GM21786 (cell line): ENCODE measurements around the gene PRKD2.

Source experiments
- ATAC-seq: cut with Tn5 transposase; IDR thresholded peaks from one replicate; pipeline ENCODE4 v1.9.1; 2021; ENCODE audit not compliant: unreplicated experiment

The PRKD2 gene

DNA sequence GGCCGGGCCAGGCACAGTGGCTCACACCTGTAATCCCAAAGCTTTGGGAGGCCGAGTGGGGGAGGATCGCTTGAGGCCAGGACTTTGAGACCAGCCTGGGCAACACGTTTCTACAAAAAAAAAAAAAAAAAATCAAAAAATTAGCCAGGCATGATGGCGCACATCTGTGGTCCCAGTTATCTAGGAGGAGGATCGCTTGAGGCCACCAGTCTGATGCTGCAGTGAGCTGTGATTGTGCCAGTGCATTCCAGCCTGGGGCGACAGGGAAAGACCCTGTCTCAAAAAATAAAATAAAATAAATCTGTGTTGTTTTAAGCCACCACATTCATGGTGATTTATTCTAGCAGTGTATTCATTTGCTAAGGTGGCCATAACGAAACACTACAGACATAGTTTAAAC is 51.8 kb downstream of the PRKD2 start:
- ATAC-seq = no peak

DNA sequence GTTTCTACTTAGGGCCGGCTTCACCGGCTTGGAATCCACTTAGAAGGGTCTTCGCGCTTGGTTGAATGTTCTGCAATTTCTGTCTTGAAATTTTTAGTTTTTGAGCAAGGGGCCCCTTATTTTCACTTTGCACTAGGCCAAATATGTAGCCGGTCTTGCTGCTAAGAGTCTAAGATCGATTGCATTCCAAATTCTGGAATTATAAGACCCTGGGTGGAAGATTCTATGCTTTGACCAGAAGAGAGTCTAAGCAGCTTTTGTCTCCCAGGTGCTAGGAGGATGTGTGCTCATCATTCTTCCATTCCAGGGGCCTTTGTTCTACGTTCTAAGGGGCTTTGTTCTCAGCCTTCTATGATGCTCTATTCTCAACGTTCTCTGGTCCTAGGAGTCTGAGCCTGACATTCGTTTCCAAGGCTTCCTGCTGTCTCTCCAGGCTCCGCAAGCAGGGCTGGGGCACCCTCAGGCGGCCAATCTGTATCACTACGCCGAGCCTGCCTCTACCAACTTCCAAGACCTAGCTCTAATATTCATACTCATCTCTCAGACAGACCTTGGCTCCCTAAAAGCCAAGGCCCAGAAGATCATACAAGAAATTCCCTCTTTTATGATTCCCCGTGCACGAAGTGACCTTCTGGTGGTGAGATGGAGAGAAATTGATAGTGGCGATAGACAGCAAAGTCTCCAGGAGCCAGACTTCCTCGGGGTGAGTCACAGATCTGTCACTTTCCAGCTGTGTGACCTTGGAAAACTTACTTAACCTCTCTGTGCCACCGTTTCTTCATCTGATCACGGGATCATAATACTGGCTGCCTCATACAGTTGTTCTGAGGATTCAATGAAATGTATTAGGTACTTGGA is 55.0 kb downstream of the PRKD2 start:
- ATAC-seq = no peak

DNA sequence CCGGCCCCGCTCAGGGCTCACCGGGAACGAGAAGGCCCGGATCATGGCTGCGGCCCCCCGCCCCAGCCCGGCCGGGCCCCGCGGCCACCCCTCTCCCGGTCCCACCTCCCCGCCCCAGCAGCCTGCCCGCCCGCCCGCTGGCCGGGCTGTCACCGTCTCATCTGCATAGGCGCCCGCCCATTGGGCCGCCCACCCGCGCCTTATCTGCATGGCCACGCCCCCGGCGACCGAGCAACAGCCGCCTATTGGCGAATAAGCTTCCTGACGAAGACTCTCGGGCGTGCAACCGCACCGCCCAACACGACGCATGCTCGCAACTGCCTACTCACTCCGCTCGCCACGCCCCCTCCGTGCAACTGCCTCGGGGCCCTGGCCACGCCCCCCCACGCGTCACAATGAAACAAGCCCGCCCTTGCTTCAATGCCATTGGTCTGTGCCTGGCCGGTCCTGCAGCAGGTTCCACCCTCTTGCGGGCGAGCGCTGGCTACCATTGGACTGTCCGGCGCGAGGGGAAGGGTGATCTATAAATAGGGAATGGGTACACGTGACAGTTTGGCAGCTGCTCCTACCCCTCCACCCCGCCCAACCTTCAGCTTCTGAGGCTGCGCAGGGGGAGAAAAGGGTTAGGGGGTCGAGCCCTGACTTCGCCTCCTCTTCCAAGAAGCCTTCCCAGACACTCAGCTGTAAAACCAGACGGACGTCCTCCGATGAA is 55.7 kb downstream of the PRKD2 start, which contains the start of gene DACT3:
Gene DACT3 (minus strand): TSS at position 163 of the 712 bp plus-strand sequence. CDS start 118 bp downstream, at position 45.
- peak; percentile 87 for ATAC-seq

DNA sequence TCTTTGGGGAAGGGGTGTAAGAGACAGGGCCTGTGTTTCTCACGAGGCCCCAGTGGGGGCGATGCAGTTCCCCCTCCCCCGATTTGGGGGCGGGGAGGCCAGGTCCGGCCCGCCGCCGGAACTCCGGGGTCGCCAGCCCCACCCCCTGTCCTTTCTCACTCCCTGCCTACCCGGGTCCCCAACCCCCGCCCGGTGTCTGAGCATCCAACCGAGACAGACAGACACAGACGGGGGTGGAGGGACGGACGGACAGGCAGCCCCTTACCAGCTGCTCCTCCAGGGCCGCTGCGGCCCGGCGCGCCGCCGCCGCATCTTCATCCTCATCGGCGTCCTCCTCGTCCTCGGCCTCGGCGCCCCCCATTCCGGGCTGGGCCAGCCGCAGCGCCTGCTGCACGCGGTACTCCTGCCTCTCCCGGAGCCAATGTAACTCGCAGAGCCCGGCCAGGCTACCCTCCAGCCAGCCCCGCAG is 56.3 kb downstream of the PRKD2 start:
- no peak for ATAC-seq

DNA sequence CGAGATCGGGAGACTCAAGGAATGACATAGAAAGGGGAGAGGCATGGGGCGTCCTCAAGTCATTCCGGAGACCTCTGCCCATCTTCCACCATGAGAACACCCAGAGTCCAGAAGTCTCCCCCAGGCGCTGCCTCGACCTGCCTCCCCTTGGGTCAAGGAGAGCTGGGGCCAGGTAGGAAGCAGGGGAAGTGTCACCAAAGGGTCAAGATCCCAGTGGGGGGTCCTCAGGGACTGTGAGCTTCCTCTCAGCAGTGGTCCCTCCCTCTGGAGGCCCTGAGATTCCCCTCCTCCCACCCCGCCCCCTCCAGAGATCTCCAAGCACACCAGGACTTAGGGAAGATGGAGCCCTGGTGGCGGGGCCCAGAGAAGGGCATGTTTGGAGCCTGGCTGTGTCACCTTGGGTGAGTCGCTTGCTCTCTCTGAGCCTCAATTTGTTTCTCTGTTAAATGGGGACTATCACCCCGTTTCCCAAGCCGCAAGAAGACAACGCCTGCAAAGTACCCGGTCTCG is 56.9 kb downstream of the PRKD2 start:
- no peak for ATAC-seq

DNA sequence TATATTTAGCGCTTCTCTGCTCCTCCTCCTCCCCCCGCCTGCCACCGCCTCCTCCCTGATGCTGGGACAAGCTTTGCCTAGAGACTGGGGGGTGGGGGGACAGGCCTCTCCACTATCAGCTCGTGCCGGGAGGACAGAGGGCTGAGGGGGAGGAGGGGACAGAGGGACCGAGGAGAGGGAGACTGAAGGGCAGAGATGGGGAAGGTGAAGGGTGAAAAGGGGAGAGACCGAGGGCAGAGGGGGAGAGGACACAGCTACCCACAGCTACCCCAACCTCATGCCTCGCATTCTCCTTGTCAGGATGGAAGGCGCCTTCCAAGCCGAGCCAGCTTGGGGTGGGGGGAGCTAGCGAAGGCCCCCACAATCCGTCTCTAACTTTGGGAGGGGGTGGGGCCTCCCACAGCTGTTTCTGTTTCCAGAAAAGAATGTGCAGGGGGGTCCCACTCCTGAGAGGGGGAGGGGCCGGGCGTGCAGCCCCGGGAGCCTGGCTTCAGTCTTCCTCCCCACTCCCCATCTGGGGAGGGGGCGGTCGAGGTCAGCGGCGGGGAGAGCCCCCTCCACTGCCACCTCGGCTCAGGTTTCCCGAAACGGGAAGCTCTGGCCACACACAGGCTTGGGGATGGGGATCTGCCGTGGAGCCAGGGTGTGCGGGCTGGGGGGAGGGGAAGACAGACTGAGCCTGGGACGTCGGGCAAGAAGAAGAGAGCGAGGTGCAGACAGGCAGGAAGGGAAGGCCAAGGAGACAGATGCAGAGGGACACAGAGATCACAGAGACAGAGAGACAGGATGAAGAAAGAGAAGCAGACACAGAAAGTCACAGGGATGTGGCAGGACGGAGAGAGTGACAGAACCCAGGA is 57.5 kb downstream of the PRKD2 start:
- ATAC-seq = no peak

DNA sequence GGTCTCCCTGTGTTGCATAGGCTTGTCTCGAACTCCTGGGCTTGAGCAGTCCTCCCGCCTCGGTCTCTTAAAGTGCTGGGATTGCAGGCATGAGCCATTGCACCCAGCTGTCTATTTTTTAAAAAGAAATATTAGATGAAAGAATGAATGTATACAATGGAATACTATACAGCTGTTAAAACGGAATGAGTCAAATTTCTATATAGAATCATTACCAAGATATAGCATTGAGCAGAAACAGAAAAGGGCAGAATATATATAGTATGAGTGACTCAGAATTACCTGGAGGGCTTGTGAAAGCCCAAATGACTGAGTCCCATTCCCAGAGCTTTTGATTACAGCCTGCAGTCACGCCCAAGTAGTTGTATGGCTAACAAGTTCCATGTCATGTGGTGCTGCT is 60.4 kb downstream of the PRKD2 start:
- no peak for ATAC-seq

DNA sequence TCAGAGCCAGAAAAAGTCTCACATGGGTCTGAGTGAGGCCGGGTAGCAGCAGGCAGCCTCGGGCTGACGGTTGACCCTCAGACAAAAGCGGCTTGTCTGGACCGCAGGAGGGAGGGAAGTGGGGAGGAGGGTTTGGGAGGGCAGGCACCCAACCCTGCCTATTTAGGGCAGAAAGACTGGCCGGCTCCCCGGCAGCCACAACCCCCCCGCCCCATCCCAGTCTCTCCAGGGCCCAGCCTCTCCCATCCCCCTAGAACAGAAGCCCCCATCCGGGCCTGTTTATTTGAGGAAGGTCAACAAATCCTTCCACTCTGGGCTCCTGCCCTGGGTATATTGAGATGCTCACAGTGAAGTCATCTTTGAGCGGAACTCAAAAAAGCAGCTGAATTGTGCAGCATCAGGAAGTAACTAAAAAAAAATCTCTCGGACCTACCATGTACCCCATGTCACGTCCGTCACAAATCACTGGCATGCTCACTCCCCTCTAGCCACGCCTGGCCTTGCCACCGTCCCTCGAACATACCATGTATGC is 62.2 kb downstream of the PRKD2 start:
- ATAC-seq = no peak

DNA sequence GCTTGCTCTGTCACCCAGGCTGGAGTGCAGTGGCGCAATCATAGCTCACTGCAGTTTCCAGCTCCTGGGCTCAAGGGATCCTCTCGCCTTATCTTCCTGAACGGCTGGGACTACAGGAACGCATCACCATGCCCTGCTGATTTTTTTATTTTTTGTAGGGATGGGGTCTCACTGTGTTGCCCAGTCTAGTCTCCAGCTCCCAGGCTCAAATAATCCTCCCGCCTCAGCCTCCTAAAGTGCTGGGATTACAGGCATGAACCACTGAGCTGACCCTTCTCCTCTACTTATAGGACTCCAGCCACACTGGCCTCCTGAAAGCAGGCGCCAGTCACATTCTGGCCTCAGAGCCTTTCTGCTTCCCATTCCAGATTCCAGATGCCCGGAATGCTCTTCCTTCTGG is 66.5 kb downstream of the PRKD2 start:
- no peak for ATAC-seq

DNA sequence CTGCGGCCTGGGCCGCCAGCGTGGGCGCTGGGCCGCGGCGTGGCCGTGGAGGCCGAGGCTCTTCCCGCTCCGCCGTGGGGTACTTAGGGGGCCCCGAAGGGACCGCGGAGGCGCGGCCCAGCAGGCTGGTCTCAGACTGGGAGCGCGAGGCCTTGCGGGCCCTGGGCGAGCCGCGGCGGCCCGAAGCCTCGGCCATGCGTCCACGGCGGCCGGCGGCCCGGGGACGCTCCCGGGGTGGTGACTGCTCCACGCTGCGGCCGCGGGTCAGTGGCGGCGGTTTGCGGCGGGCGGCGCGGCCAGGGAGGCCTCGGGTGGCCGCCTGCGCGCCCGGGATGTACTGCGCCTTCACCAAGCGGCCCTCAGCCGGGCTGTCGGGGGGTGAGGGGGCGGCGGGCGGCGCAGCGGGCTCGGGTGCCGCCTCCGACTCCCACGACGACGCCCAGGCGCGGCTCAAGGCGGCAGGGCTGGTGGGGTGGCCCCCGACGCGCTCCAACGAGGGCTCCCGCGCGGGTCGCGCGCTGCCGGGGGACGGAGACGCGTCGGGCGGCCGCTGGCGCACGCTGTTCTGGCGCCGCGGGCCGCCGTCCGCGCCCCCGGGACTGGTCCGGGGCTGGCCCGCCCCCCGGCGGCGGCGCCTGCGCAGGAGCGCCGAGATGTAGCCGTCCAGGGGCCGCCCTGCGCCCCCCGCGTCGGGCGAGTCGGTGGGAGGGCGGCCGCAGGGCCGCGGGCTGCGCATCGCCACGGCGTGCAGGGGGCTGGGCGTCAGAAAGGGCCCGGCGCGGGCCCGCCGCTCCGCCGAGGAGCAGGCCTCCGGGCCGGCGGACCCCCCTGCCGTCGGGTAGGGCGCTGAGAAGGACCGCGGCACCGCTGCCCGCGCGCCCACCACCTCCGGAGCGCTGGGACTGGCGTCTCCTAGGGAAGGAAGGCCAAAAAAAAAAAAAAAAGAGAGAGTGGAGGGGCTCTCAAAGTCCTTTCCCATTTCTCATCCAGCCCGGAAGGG is 67.7 kb downstream of the PRKD2 start:
- no peak for ATAC-seq

DNA sequence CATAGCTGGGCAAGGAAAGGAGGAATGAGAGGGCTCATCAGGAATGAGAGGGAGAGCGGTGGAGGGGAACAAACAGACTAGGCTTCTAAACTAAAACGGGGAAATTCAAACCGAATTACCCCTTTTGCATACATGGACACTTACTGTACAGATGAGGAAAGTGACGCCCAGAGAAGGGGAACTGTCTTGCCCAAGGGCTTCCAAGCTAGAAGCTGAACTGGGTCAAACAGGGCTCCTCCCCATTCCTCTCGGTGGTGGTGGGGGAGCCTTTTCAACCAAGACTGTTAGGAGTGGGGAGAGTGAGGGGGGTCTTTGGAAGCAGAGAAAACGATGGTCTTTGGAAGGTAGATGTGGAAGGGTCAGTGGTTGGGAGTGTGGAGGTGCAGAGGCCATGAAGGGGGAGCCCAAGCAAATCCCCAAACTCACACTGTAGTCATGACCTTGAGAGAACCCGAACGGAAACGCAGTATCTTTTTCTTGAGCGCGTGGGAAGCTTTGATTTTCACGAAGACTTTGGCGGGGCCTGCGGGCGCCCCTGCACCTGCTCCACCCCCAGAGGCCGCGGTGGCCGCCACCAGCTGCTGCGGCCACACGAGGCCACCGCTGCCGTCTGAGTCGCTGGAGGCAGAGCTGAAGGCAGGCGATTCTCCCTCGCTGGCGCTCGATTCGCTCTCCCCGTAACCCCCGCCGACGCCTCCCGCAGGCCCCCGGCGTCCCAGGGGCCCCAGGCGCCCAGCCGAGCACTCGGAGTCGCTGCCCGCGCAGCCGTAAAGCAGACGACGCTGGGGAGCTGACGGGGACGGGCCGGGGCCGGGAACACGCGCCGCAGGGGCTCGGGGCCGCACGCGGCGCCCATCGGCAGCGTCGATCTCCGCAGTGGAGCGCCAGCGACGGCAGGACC is 68.6 kb downstream of the PRKD2 start:
- no peak for ATAC-seq

DNA sequence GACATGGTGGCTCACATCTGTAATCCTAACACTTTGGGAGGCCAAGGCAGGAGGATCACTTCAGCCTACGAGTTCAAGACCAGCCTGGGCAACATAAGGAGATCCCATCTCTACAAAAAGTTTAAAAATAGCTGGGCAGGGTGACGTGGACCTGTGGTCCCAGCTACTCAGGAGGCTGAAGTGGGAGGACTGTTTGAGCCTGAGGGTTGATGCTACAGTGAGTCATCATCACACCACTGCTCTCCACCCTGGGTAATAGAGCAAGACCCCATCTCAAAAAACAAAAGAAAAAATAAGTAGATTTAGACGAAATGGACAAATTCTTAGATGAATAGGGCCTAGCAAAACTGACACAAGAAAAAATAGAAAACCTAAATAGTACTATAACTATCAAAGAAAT is 70.5 kb downstream of the PRKD2 start:
- no peak for ATAC-seq

DNA sequence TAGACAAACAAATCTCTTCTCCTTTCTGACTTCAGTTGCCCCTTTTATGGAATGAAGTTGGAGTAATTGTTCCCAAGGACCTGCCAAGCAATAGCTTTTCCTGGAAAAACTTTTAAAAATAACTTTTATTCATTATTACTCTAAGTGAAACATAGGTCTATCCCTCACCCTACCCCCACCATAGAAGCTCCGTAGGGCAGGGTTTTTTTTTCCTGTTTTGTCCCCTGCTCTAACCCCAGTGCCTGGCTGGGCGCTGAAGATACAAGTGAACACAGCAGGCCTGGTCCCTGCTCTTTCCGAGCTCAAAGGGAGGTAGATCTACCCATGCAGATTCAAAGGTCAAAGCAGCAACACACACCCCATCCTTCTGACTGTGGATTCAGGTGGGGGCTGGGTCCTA is 72.2 kb downstream of the PRKD2 start:
- no peak for ATAC-seq

DNA sequence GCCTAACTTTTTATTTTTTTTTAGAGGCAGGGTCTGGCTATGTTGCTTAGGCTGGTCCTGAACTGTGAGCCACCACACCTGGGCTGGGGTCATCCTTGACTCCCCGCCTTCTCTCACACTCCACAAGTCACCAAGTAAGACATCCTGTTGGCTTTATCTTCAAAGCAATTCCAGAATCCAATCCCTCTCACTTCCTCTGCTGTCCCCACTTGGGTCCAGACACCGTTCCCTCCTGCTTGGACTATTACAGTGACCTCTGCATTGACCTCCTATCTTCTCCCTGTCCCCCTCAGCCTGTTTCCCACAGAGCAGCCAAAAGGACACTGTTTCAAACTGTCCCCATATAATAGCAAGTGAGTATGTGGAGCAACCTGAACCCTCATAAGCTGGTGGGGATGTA is 76.3 kb downstream of the PRKD2 start:
- no peak for ATAC-seq

DNA sequence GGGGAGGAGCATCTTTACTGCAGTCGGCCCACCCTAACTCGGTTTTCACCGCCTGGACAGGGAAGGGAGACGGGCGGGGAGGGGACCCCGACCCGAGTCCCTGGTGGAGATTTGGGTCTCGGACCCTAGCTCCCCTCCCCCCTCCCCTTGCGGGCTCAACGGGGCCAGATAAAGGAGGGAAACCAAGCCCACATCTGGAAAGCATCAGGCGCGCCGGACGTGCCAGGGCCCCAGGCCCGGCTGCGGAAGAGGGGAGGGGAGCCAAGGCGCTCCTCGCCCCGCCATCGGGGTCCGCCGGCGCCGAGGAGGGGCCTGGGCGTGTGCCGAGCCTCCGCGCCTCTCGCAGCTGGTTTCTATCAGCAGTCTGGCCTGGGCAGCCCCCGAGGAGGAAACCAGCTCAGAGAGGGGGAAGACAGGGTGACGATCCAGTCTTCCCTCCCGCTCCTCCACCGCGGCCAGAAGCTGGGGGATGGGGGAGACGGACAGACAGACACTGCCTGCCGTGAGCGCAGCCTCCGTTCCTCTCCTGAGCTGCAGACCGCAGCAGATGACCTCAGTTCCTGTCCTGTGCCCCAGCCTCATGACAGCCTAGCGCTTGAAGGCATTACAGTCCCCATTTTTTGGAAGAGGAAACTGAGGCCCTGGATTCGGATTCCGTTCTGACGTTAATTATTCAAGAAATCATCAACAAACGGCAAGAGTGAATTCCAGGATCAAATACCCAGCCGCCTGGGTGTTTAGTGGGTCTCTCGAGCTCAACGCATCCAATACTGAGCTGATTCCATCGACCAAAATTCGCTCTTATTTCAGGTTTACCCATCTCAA is 77.3 kb downstream of the PRKD2 start:
- ATAC-seq = no peak

DNA sequence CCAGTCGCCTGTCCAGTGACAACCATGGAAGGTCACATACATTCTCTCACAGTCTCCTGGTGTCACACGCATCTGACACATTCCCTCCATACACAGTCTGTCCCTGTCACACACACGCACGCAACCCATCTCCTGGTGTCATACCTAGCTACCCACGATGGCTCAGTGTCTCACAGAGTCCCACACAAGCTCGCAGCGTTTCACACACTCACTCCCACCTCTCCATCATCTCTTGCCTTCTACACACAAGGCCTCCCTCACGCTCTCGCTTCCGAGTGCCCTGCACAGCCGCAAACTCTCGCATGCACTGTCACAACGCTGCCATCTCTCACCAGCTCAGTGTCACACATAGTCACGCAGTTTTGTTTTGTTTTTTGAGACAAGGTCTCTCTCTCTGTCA is 79.7 kb downstream of the PRKD2 start:
- no peak for ATAC-seq

DNA sequence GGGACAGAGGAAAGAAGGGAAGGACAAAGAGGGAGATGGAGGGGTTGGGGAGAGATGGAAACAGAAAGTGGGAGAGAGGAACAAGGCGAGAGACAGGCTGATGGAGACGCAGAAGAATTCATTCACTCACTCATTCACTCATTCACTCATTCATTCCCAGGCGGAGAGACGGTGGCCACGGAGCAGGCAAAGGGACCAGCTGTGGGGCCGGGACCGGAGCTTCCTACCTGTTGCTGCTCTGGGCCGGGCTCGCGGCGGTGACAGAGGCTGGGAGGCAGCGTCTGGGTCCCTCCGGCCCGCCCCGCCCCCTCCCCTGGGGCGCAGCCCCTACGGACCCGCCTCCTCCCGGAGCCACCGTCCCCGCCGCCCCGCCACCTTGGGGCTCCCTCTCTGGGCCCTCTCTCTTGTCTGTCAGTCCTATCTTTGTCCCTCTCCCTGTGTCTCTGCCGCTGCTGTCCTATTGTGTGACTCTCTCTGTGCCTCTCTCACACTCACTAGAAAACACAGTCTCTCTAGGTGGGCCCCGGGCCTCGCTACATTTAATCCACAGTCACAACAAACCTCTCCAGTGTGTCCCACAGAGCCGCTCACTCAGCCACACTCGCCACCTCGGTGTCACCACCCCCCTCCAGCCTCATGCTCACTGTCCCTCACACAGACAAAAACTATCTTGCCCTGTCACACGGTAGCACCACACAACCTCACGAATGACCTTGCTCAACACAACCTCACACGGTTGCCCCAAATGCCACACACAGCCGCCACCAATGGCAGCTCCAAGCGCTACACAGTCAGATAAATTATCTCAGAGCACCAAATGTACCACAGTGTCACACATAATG is 80.8 kb downstream of the PRKD2 start, which contains the start of gene GNG8:
Gene GNG8 (minus strand): TSS at position 283 of the 842 bp plus-strand sequence. CDS start 1,520 bp downstream, outside the sequence.
- no peak for ATAC-seq
